Thymus (tissue), 11 donors: Measurements from ENCODE around the gene GEMIN7. TPM values are rescaled to one million over a fixed set of nuclear protein-coding genes. Genes with fewer than 3 reads are reported as not detected.

Experiments used
- DNase-seq, 9 donors: peaks; one replicate each; pipeline ENCODE4 v3.0.0-alpha.2; 2013; ENCODE audit warnings: low spot score in 9 of 9, low read depth in 6 of 9, missing footprints in 1 of 9
- H3K27ac ChIP-seq, 2 donors: one replicate each; pipeline ENCODE4 v1.5.1; 2013; ENCODE audit warnings: control low read depth in 1 of 2, low read depth in 1 of 2, low read length in 1 of 2, mild to moderate bottlenecking in 1 of 2, moderate library complexity in 1 of 2
- H3K27me3 ChIP-seq, 2 donors: one replicate each; pipeline ENCODE4 v1.5.1; 2013; ENCODE audit warnings: low read length in 1 of 2; ENCODE audit not compliant: control insufficient read depth in 2 of 2, insufficient read depth in 1 of 2
- H3K36me3 ChIP-seq, 2 donors: one replicate each; pipeline ENCODE4 v1.5.1; 2013; ENCODE audit warnings: low read length in 1 of 2, mild to moderate bottlenecking in 1 of 2, moderate library complexity in 1 of 2; ENCODE audit not compliant: control insufficient read depth in 2 of 2, insufficient read depth in 2 of 2
- H3K4me1 ChIP-seq, 2 donors: one replicate each; pipeline ENCODE4 v1.5.1; 2013; ENCODE audit warnings: low read length in 2 of 2; ENCODE audit not compliant: control insufficient read depth in 2 of 2, insufficient read depth in 2 of 2
- H3K4me3 ChIP-seq, 2 donors: one replicate each; pipeline ENCODE4 v1.5.1; 2013; ENCODE audit warnings: low read length in 2 of 2, control low read depth in 1 of 2, mild to moderate bottlenecking in 1 of 2
- H3K9me3 ChIP-seq, 2 donors: one replicate each; pipeline ENCODE4 v1.5.1; 2013; ENCODE audit warnings: low read length in 1 of 2, mild to moderate bottlenecking in 1 of 2; ENCODE audit not compliant: control insufficient read depth in 2 of 2, insufficient read depth in 1 of 2
- WGBS: extraction: QIAGEN DNeasy Blood & Tissue Kit; methylation state at CpG from one replicate; pipeline ENCODE4 v1.1.7; 2013; 5-methylcytosine and 5-hydroxymethylcytosine counted together
- polyA plus RNA-seq: library from polyadenylated mRNA; stranded (reverse); fragments of 200-250 nt; gene quantifications from one replicate; pipeline ENCODE4 v1.2.3, GENCODE V29; 2013
- total RNA-seq: library from RNA; stranded (reverse); fragments of 120-200 nt; gene quantifications from one replicate; pipeline ENCODE4 v1.2.4, GENCODE V29; 2013
- donor health status: healthy.

GEMIN7 gene
- total and polyA plus RNA-seq, 2 donors, result 15.2 to 32.3 TPM

- H3K9me3 ChIP-seq, result no peaks in the 10 kb centered on the region
- peaks cover 9 to 17% of the 10 kb centered on the region in 2 donors for H3K27me3 ChIP-seq
- peaks cover 42 to 60% of the 10 kb centered on the region in 2 donors for H3K36me3 ChIP-seq
- no peak for DNase-seq
- H3K27ac ChIP-seq, result no peak overlapping the region
- 96% methylated on average over 19 of the region's 19 CpGs for WGBS
- H3K4me3 ChIP-seq, result no peak overlapping the region
- peaks cover 0 to 5% of the 10 kb centered on the region in 2 donors for H3K4me1 ChIP-seq
Observed at GRCh38 chr19:45070861-45071544, 8.1 kb upstream of the GEMIN7 start.

- peaks cover 3 to 7% of the 10 kb centered on the region in 2 donors for H3K4me1 ChIP-seq
- peaks cover 41 to 57% of the 10 kb centered on the region in 2 donors for H3K36me3 ChIP-seq
Observed at GRCh38 chr19:45071545-45071938, 7.5 kb upstream of the GEMIN7 start.

GRCh38 chr19:45071969-45072790, 6.9 kb upstream of the GEMIN7 start:
- no peak for DNase-seq
- Histone ChIP-seq H3K4me3 (no peak overlapping the region), H3K27me3 (peaks cover 16 to 29% of the 10 kb centered on the region in 2 donors), H3K9me3 (no peaks in the 10 kb centered on the region), H3K27ac (no peak overlapping the region), H3K4me1 (peaks cover 3 to 11% of the 10 kb centered on the region in 2 donors), H3K36me3 (peaks cover 35 to 50% of the 10 kb centered on the region in 2 donors)
- WGBS, result 97% methylated on average over 34 of the region's 34 CpGs

More at GRCh38 chr19:45071545-45071938, 7.5 kb upstream of the GEMIN7 start:
- H3K9me3 ChIP-seq, result no peaks in the 10 kb centered on the region
- no peak for DNase-seq
- peaks cover 13 to 23% of the 10 kb centered on the region in 2 donors for H3K27me3 ChIP-seq
- no peak overlapping the region for H3K27ac ChIP-seq
- 98% methylated on average over 25 of the region's 25 CpGs for WGBS
- no peak overlapping the region for H3K4me3 ChIP-seq

- H3K4me3 ChIP-seq, result no peak overlapping the region
- peaks cover 0 to 4% of the 10 kb centered on the region in 2 donors for H3K9me3 ChIP-seq
- 68% methylated on average over 11 of the region's 11 CpGs for WGBS
- peaks cover 16 to 24% of the 10 kb centered on the region in 2 donors for H3K36me3 ChIP-seq
- no peak for DNase-seq
- H3K27me3 ChIP-seq, result peaks cover 18 to 35% of the 10 kb centered on the region in 2 donors
- peak overlapping the region; percentile 24 to 25 for H3K27ac ChIP-seq
- peaks cover 8 to 19% of the 10 kb centered on the region in 2 donors for H3K4me1 ChIP-seq
Observed at GRCh38 chr19:45074744-45075300, 4.2 kb upstream of the GEMIN7 start.

GRCh38 chr19:45075301-45076028, 3.6 kb upstream of the GEMIN7 start:
- Histone ChIP-seq H3K27me3 (peaks cover 18 to 35% of the 10 kb centered on the region in 2 donors), H3K27ac (peak overlapping the region; percentile 24 to 60), H3K4me3 (peak overlapping the region; percentile 24 to 32), H3K36me3 (peaks cover 10 to 18% of the 10 kb centered on the region in 2 donors), H3K9me3 (peaks cover 0 to 4% of the 10 kb centered on the region in 2 donors), H3K4me1 (peaks cover 13 to 25% of the 10 kb centered on the region in 2 donors)
- WGBS, result 3% methylated on average over 26 of the region's 26 CpGs
- DNase-seq, result peak in 1 of 9 donors; percentile 38

- WGBS, result 4% methylated on average over 81 of the region's 81 CpGs
- peaks cover 13 to 26% of the 10 kb centered on the region in 2 donors for H3K4me1 ChIP-seq
- H3K36me3 ChIP-seq, result peaks cover 3 to 10% of the 10 kb centered on the region in 2 donors
- peaks cover 18 to 35% of the 10 kb centered on the region in 2 donors for H3K27me3 ChIP-seq
- peaks cover 0 to 4% of the 10 kb centered on the region in 2 donors for H3K9me3 ChIP-seq
- H3K4me3 ChIP-seq, result peak within 1 kb of the TSS; percentile 24 to 32
- peak within 1 kb of the TSS in 1 of 2 donors; percentile 60 for H3K27ac ChIP-seq
- DNase-seq, result peak in 3 of 9 donors; percentile 46 to 61 (median 47)
Observed at GRCh38 chr19:45076029-45076850, 2.8 kb upstream of the GEMIN7 start, which contains the start of gene ZNF296. TSS of gene ZNF296 (minus strand) at chr19:45076478. CDS start at chr19:45076373, 105 bp downstream.

- peaks cover 13 to 26% of the 10 kb centered on the region in 2 donors for H3K4me1 ChIP-seq
- WGBS, result 93% methylated on average over 15 of the region's 15 CpGs
Observed at GRCh38 chr19:45076851-45077730, 2.0 kb upstream of the GEMIN7 start.

More at GRCh38 chr19:45076851-45077730, 2.0 kb upstream of the GEMIN7 start:
- DNase-seq, result no peak
- H3K36me3 ChIP-seq, result peaks cover 4% of the 10 kb centered on the region in 2 donors
- peaks cover 0 to 4% of the 10 kb centered on the region in 2 donors for H3K9me3 ChIP-seq
- no peak overlapping the region for H3K4me3 ChIP-seq
- no peak overlapping the region for H3K27ac ChIP-seq
- peaks cover 18 to 35% of the 10 kb centered on the region in 2 donors for H3K27me3 ChIP-seq
